Right cardiac atrium (tissue), 5 donors: Measurements from ENCODE around the gene PURA. TPM values are rescaled to one million over a fixed set of nuclear protein-coding genes. Genes with fewer than 3 reads are reported as not detected.

ENCODE experiments used
- ATAC-seq, 2 donors: fragments of 200-7000 bp; cut with Tn5 transposase; one replicate each; pipeline versions ENCODE4 v1.8.0 to v1.9.1; 2020; ENCODE audit warnings: moderate library complexity in 2 of 2, mild to moderate bottlenecking in 1 of 2
- DNase-seq, 3 donors: peaks; one replicate each; pipeline ENCODE4 v3.0.0-alpha.2; 2020
- H3K27ac ChIP-seq: one replicate; pipeline ENCODE4 v1.5.1; 2013; ENCODE audit warnings: mild to moderate bottlenecking, low read length, control low read depth, moderate library complexity
- H3K27me3 ChIP-seq: one replicate; pipeline ENCODE4 v1.6.1; 2013; ENCODE audit not compliant: control insufficient read depth, insufficient read depth
- H3K4me1 ChIP-seq: one replicate; pipeline ENCODE4 v1.6.1; 2013; ENCODE audit warnings: low read length; ENCODE audit not compliant: control insufficient read depth, insufficient read depth
- H3K4me3 ChIP-seq: one replicate; pipeline ENCODE4 v1.5.1; 2013; ENCODE audit warnings: low read length, control low read depth
- H3K9me3 ChIP-seq: one replicate; pipeline ENCODE4 v1.6.1; 2013; ENCODE audit warnings: low read length; ENCODE audit not compliant: control insufficient read depth
- WGBS: extraction: QIAGEN DNeasy Blood & Tissue Kit; methylation state at CpG from one replicate; pipeline ENCODE4 v1.1.7; 2013; 5-methylcytosine and 5-hydroxymethylcytosine counted together
- intact Hi-C, 4 donors: fragments of 100-400 bp; cut with DNase I; formaldehyde crosslinking; loops; one replicate each; pipeline versions ENCODE4 v1.11.0 to v1.14.0; 2022 to 2023
- polyA plus RNA-seq: library from polyadenylated mRNA; stranded (reverse); fragments of 200-250 nt; gene quantifications from one replicate; pipeline ENCODE4 v1.2.3, GENCODE V29; 2013
- total RNA-seq, 4 donors: library from RNA; stranded (reverse); fragmentation: NEBNext Ultra II Directional; extraction: Animal tissue kit (Norgen Biotek cat#: 25700); gene quantifications; one replicate each; pipeline ENCODE4 v1.2.1, GENCODE V29; 2021
- donor health status: healthy with polysubstance abuse.
- donor health status: DM: no; HTN: yes; CAD: no.
- donor health status: DM: no; HTN: no; CAD: no.
- donor health status: DM: no; HTN: yes; CAD: no; lungs with severe emphysema.
- donor health status: DM: yes; HTN: yes; CAD: no.

Gene PURA
- total and polyA plus RNA-seq, 5 donors, result 6.1 to 37.1 (median 32.1) TPM

- no peak for DNase-seq
- H3K4me1 ChIP-seq, result peaks cover 5% of the 10 kb centered on the region
Observed at GRCh38 chr5:140109759-140110645, 3.9 kb upstream of the PURA start.

DNA sequence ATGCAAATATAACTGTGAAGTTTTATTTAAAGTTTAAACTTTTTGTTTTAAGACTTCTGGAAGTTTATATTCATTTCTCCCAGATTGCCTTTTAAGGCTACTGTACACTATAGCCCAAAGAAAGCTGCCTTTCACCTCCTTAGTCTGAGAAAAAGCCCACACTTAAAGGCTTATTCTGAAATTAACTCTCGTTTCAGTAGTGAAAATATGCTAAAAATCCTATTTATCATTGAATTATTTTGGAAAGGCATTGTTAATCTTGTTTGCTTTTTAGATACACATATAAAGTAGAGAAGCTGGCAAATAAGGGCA, 3.3 kb upstream of the PURA start:
- no peaks in the 10 kb centered on the region for H3K27me3 ChIP-seq
- DNase-seq, result no peak
- intact Hi-C loops, result loop anchor here in 1 of 4 donors (5.0 kb wide), 1 partner anchor 37 kb away; no protein-coding TSS in a partner anchor
- no peak for ATAC-seq
- H3K4me1 ChIP-seq, result peaks cover 5% of the 10 kb centered on the region
- H3K9me3 ChIP-seq, result no peaks in the 10 kb centered on the region
- no peak overlapping the region for H3K27ac ChIP-seq
- H3K4me3 ChIP-seq, result no peak overlapping the region
- 68% methylated on average over 1 of the region's 1 CpG for WGBS

More at GRCh38 chr5:140109759-140110645, 3.9 kb upstream of the PURA start:
- no peak for ATAC-seq
- H3K4me3 ChIP-seq, result no peak overlapping the region
- H3K27me3 ChIP-seq, result no peaks in the 10 kb centered on the region
- H3K9me3 ChIP-seq, result no peaks in the 10 kb centered on the region
- no peak overlapping the region for H3K27ac ChIP-seq
- intact Hi-C loops, result loop anchor here in 1 of 4 donors (5.0 kb wide), 1 partner anchor 37 kb away; no protein-coding TSS in a partner anchor
- 91% methylated on average over 2 of the region's 2 CpGs for WGBS

GRCh38 chr5:140111011-140111858, 2.7 kb upstream of the PURA start:
- no peaks in the 10 kb centered on the region for H3K9me3 ChIP-seq
- DNase-seq (no peak), ATAC-seq (no peak)
- 75% methylated on average over 18 of the region's 18 CpGs for WGBS
- H3K27me3 ChIP-seq, result no peaks in the 10 kb centered on the region
- H3K4me1 ChIP-seq, result peaks cover 5% of the 10 kb centered on the region
- no peak overlapping the region for H3K4me3 ChIP-seq
- no peak overlapping the region for H3K27ac ChIP-seq
- intact Hi-C loops, result loop anchor here in 1 of 4 donors (5.0 kb wide), 1 partner anchor 36 kb away; no protein-coding TSS in a partner anchor

DNA sequence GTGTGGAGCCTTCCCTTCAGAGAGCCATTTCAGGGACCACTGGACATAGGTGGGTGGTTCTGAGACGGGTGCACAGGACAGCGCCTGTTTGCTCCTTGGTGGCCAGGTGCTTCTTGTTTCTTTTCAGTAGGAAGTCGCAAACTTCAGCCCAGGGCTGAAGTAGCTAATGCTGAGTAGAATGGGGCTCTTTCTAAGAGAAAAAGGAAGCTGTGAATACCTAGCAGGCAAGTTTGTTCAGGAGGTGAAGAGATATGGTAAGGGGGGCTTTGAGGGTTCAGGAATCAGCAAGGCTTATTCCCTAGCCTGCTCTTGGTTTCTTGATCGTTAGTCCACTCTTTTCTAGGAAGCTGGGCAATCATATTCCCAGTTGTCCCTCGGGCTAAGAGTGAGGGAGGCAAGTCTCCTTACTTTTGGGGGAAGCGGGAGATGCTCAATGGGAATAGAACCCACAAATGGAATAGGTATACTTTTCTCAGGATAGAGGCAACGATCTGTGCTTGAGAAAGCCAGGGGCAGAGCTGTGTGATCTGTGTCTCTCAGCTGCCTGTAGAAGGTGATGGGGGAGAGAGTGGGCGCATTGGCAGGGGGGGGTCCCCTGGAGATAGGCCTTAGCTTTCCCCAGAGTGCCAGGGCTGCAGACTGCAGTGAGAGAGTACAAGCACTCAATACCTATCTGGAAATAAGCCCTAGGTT, 1.9 kb upstream of the PURA start:
- Histone ChIP-seq H3K4me1 (peaks cover 5% of the 10 kb centered on the region), H3K27ac (no peak overlapping the region), H3K4me3 (no peak overlapping the region), H3K9me3 (no peaks in the 10 kb centered on the region), H3K27me3 (no peaks in the 10 kb centered on the region)
- DNase-seq (no peak), ATAC-seq (no peak)
- WGBS, result 74% methylated on average over 8 of the region's 8 CpGs
- intact Hi-C loops, result loop anchor here in 1 of 4 donors (5.0 kb wide), 1 partner anchor 35 kb away; no protein-coding TSS in a partner anchor

GRCh38 chr5:140112685-140113179, 1.2 kb upstream of the PURA start:
- Histone ChIP-seq H3K9me3 (no peaks in the 10 kb centered on the region), H3K27ac (no peak overlapping the region), H3K4me3 (peak overlapping the region; percentile 77), H3K4me1 (peaks cover 5% of the 10 kb centered on the region), H3K27me3 (no peaks in the 10 kb centered on the region)
- intact Hi-C loops, result loop anchor here in 1 of 4 donors (5.0 kb wide), 1 partner anchor 35 kb away; no protein-coding TSS in a partner anchor
- DNase-seq (peak in 1 of 3 donors; percentile 24), ATAC-seq (no peak)
- WGBS, result 22% methylated on average over 13 of the region's 13 CpGs

- Histone ChIP-seq H3K4me3 (peak overlapping the region; percentile 77), H3K27me3 (no peaks in the 10 kb centered on the region), H3K27ac (peak overlapping the region; percentile 51), H3K4me1 (peaks cover 5% of the 10 kb centered on the region), H3K9me3 (no peaks in the 10 kb centered on the region)
- intact Hi-C loops, result loop anchor here in 1 of 4 donors (5.0 kb wide), 1 partner anchor 34 kb away; no protein-coding TSS in a partner anchor
- DNase-seq (peak in 2 of 3 donors; percentile 63 to 69), ATAC-seq (peak; percentile 8 to 13)
- 2% methylated on average over 28 of the region's 28 CpGs for WGBS
Observed at GRCh38 chr5:140113180-140113698, 670 bp upstream of the PURA start.

GRCh38 chr5:140114341-140115185, 654 bp downstream of the PURA start:
- Histone ChIP-seq H3K27ac (peak overlapping the region; percentile 92), H3K27me3 (no peaks in the 10 kb centered on the region), H3K4me3 (peak overlapping the region; percentile 77), H3K4me1 (peaks cover 2% of the 10 kb centered on the region), H3K9me3 (no peaks in the 10 kb centered on the region)
- WGBS, result 3% methylated on average over 65 of the region's 65 CpGs
- intact Hi-C loops, result loop anchor here in 1 of 4 donors (5.0 kb wide), 1 partner anchor 33 kb away; no protein-coding TSS in a partner anchor
- DNase-seq (peak; percentile 72 to 87 (median 87)), ATAC-seq (peak; percentile 71 to 78)

GRCh38 chr5:140115186-140115500, 1.2 kb downstream of the PURA start:
- no peaks in the 10 kb centered on the region for H3K9me3 ChIP-seq
- H3K4me3 ChIP-seq, result peak overlapping the region; percentile 77
- peaks cover 2% of the 10 kb centered on the region for H3K4me1 ChIP-seq
- ATAC-seq, result no peak
- H3K27me3 ChIP-seq, result no peaks in the 10 kb centered on the region
- peak overlapping the region; percentile 92 for H3K27ac ChIP-seq
- WGBS, result 38% methylated on average over 1 of the region's 1 CpG
- intact Hi-C loops, result no loop called here
- no peak for DNase-seq

GRCh38 chr5:140116716-140117115, 2.8 kb downstream of the PURA start:
- ATAC-seq, result no peak
- intact Hi-C loops, result no loop called here
- Histone ChIP-seq H3K4me3 (no peak overlapping the region), H3K4me1 (peaks cover 2% of the 10 kb centered on the region), H3K27ac (no peak overlapping the region), H3K27me3 (no peaks in the 10 kb centered on the region), H3K9me3 (no peaks in the 10 kb centered on the region)
- WGBS, result 76% methylated on average over 2 of the region's 2 CpGs
- DNase-seq, result no peak
